Medulla oblongata (tissue), 1 donor: ENCODE data around the gene PEPD.

ENCODE experiments used
- DNase-seq: peaks from one replicate; pipeline ENCODE4 v3.0.0-alpha.2; 2015; ENCODE audit errors: extremely low spot score

PEPD gene

GRCh38 chr19:33440241-33440640, 81.3 kb downstream of the PEPD start:
- DNase-seq: no peak

- DNase-seq: no peak
Observed at GRCh38 chr19:33438987-33439781, 82.4 kb downstream of the PEPD start.

GRCh38 chr19:33437821-33438671, 83.5 kb downstream of the PEPD start:
- DNase-seq: peak; percentile 68

GRCh38 chr19:33437393-33437820, 84.2 kb downstream of the PEPD start:
- no peak for DNase-seq

- no peak for DNase-seq
Observed at GRCh38 chr19:33436360-33437345, 84.9 kb downstream of the PEPD start.

GRCh38 chr19:33435706-33436359, 85.8 kb downstream of the PEPD start:
- DNase-seq: no peak

- DNase-seq: no peak
Observed at GRCh38 chr19:33434886-33435705, 86.5 kb downstream of the PEPD start.

GRCh38 chr19:33434069-33434885, 87.3 kb downstream of the PEPD start:
- no peak for DNase-seq

- no peak for DNase-seq
Observed at GRCh38 chr19:33432446-33433170, 89.0 kb downstream of the PEPD start.

- DNase-seq: no peak
Observed at GRCh38 chr19:33432015-33432414, 89.6 kb downstream of the PEPD start.

GRCh38 chr19:33430674-33431277, 90.8 kb downstream of the PEPD start:
- peak; percentile 81 for DNase-seq

GRCh38 chr19:33429891-33430673, 91.5 kb downstream of the PEPD start:
- peak; percentile 25 for DNase-seq

- DNase-seq: no peak
Observed at GRCh38 chr19:33428627-33429125, 92.9 kb downstream of the PEPD start.

- DNase-seq: no peak
Observed at GRCh38 chr19:33427801-33428626, 93.6 kb downstream of the PEPD start.

GRCh38 chr19:33426621-33427361, 94.8 kb downstream of the PEPD start:
- DNase-seq: no peak

- no peak for DNase-seq
Observed at GRCh38 chr19:33424181-33424580, 97.4 kb downstream of the PEPD start.
